Bronchial epithelial cell (primary cell): ENCODE results near the gene ABCF3. TPM values are rescaled to one million over a fixed set of nuclear protein-coding genes. Genes with fewer than 3 reads are reported as not detected.

Experiments used
- DNase-seq: peaks from one replicate; pipeline ENCODE4 v3.0.0-alpha.2; 2010; ENCODE audit warnings: low read depth
- FAIRE-seq: peaks from 2 replicates; lab custom pipeline; 2011; peaks lifted over from hg19 to GRCh38; lab: Jason Lieb, UNC
- H3K27me3 ChIP-seq: 2 replicates; pipeline ENCODE4 v1.5.1; 2011; ENCODE audit warnings: low read length; ENCODE audit not compliant: control insufficient read depth, insufficient read depth
- H3K36me3 ChIP-seq: 2 replicates; pipeline ENCODE4 v1.5.1; 2011; ENCODE audit warnings: low read length; ENCODE audit not compliant: control insufficient read depth, insufficient read depth
- H3K4me3 ChIP-seq: 2 replicates; pipeline ENCODE4 v1.5.1; 2011; ENCODE audit warnings: mild to moderate bottlenecking, low read depth, low read length, control low read depth
- total RNA-seq: library from RNA; depleted of rRNA; stranded (reverse); fragments of >200 nt; gene quantifications from 2 replicates; pipeline ENCODE4 v1.2.1, GENCODE V29; 2014
- TF ChIP-seq, protein P1 (sequence below): IDR thresholded peaks from 2 replicates; pipeline ENCODE4 v1.5.1; 2011; ENCODE audit warnings: mild to moderate bottlenecking, moderate library complexity, low read length, control low read depth, inconsistent platforms; ENCODE audit not compliant: insufficient read depth, severe bottlenecking

Gene ABCF3
- total RNA-seq, 1 donor from 2014 or later = 40.0 TPM

GRCh38 chr3:184177331-184177731 is 8.7 kb upstream of the ABCF3 start:
- TF ChIP-seq, protein P1, sequence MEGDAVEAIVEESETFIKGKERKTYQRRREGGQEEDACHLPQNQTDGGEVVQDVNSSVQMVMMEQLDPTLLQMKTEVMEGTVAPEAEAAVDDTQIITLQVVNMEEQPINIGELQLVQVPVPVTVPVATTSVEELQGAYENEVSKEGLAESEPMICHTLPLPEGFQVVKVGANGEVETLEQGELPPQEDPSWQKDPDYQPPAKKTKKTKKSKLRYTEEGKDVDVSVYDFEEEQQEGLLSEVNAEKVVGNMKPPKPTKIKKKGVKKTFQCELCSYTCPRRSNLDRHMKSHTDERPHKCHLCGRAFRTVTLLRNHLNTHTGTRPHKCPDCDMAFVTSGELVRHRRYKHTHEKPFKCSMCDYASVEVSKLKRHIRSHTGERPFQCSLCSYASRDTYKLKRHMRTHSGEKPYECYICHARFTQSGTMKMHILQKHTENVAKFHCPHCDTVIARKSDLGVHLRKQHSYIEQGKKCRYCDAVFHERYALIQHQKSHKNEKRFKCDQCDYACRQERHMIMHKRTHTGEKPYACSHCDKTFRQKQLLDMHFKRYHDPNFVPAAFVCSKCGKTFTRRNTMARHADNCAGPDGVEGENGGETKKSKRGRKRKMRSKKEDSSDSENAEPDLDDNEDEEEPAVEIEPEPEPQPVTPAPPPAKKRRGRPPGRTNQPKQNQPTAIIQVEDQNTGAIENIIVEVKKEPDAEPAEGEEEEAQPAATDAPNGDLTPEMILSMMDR = no peak
- DNase-seq = no peak
- peaks cover 47% of the 10 kb centered on the region for H3K36me3 ChIP-seq
- FAIRE-seq = no peak
- H3K4me3 ChIP-seq = no peak overlapping the region
- H3K27me3 ChIP-seq = no peaks in the 10 kb centered on the region

DNA sequence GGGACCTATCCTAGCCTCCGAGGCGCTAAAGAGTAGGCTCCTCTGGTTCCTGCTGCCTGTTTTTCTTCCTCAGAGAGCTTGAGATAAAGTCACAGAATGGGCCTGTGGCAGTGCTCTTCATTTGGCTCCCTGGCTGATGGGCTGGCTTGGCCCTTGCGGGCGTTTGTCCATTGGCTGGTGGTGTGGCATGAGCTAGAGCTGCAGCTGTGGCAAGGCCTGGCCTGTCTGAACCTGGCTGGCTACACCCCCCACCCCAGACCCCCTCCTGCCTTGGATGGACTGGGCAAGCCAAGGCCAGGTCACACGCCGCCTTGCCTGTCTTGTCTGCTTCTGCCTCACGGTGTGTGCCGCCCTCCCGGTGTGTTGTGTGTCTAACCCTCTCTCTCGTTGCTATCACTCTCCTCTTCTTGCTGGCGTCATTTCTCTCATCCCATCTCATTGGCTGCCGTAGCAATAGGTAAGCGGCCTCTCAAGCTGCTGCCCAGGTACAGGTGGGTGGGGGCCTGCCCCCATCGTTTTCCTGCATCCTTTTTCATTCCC is 8.2 kb upstream of the ABCF3 start:
- DNase-seq (no peak), FAIRE-seq (no peak)
- H3K4me3 ChIP-seq = no peak overlapping the region
- H3K27me3 ChIP-seq = no peaks in the 10 kb centered on the region
- peaks cover 50% of the 10 kb centered on the region for H3K36me3 ChIP-seq
- TF ChIP-seq, protein P1 = no peak

DNA sequence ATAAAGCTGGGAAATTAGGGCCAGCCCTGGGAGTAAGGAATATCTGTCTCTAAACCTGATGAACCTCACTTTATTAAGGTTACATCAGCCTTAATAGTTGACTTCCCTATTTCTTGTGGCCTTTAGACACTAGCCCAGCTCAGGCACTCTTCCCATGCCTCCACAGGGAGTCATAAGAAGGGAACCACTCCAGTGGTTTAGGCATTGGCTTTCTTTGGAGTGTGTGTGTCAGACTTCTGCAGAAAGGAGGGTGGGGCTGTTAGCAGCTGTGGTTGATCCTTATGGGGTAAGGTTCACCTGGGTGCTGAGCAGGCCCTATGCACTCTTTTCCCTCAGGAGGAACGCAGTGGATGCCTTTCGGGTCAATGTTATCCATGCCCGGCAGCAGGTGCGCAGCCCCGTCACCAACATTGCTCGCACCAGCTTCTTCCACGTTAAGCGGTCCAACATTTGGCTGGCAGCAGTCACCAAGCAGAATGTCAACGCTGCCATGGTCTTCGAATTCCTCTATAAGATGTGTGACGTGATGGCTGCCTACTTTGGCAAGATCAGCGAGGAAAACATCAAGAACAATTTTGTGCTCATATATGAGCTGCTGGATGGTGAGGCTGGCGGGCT is 7.4 kb upstream of the ABCF3 start:
- TF ChIP-seq, protein P1 = no peak
- peaks cover 54% of the 10 kb centered on the region for H3K36me3 ChIP-seq
- DNase-seq = no peak
- no peak for FAIRE-seq
- H3K27me3 ChIP-seq = no peaks in the 10 kb centered on the region
- no peak overlapping the region for H3K4me3 ChIP-seq

DNA sequence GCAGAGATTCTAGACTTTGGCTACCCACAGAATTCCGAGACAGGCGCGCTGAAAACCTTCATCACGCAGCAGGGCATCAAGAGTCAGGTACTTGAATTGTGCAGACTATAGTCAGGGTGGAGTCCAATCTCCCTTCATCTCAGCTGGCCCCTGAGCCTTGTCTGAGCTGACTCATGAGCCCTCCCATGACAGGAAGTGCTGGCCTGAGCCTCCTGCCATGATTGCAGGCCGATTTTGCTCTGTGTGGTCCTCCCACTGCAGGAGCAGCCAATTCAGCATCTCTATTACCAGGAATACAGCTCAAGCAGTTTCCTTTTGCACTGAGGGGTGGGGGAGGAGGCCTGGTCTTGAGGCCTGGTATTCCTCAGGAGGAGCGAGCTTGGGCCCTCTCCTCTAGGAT is 5.8 kb upstream of the ABCF3 start:
- TF ChIP-seq, protein P1 = no peak
- FAIRE-seq = no peak
- Histone ChIP-seq H3K4me3 (no peak overlapping the region), H3K27me3 (no peaks in the 10 kb centered on the region), H3K36me3 (peaks cover 56% of the 10 kb centered on the region)
- DNase-seq = no peak

- FAIRE-seq (no peak), DNase-seq (no peak)
- TF ChIP-seq, protein P1 = no peak
- Histone ChIP-seq H3K36me3 (peaks cover 56% of the 10 kb centered on the region), H3K27me3 (no peaks in the 10 kb centered on the region), H3K4me3 (no peak overlapping the region)
Measured at GRCh38 chr3:184181596-184181995, 4.4 kb upstream of the ABCF3 start.

DNA sequence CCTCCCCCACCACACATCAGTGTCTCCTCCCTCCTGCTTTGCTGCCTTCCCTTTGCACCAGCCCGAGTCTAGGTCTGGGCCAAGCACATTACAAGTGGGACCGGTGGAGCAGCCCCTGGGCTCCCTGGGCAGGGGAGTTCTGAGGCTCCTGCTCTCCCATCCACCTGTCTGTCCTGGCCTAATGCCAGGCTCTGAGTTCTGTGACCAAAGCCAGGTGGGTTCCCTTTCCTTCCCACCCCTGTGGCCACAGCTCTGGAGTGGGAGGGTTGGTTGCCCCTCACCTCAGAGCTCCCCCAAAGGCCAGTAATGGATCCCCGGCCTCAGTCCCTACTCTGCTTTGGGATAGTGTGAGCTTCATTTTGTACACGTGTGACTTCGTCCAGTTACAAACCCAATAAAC is 2.3 kb upstream of the ABCF3 start:
- FAIRE-seq = no peak

More for the DNA sequence above, 2.3 kb upstream of the ABCF3 start:
- peaks cover 46% of the 10 kb centered on the region for H3K36me3 ChIP-seq
- TF ChIP-seq, protein P1 = no peak
- no peaks in the 10 kb centered on the region for H3K27me3 ChIP-seq
- no peak overlapping the region for H3K4me3 ChIP-seq
- no peak for DNase-seq
